GM23338 (cell line): ENCODE data around the gene C14orf119. TPM values are rescaled to one million over a fixed set of nuclear protein-coding genes. Genes with fewer than 3 reads are reported as not detected.
A peak's percentile ranks its signal among the peaks of the same experiment; 100 is the strongest.

Experiments
- ATAC-seq: fragments of 200-7000 bp; cut with Tn5 transposase; 3 replicates; pipeline ENCODE4 v1.9.1; 2020
- DNase-seq: peaks from one replicate; pipeline ENCODE4 v3.0.0-alpha.2; 2015; ENCODE audit warnings: low spot score
- H2AFZ ChIP-seq: fragments of 200-600 bp; sonication (generic); 2 replicates; pipeline ENCODE4 v1.8.0; 2016; ENCODE audit warnings: antibody characterized with exemption, mild to moderate bottlenecking, moderate library complexity
- H3F3A ChIP-seq: fragments of 200-600 bp; sonication (generic); replicated peaks from 2 replicates; pipeline ENCODE4 v1.8.0; 2017; ENCODE audit warnings: antibody characterized with exemption, mixed run types, low read depth
- H3K27ac ChIP-seq: fragments of 200-600 bp; sonication (generic); 2 replicates; pipeline ENCODE4 v1.6.1; 2016; ENCODE audit warnings: low read depth
- H3K27me3 ChIP-seq: fragments of 200-600 bp; sonication (generic); 2 replicates; pipeline ENCODE4 v1.8.0; 2016; ENCODE audit warnings: mild to moderate bottlenecking, mixed run types, moderate library complexity; ENCODE audit not compliant: insufficient read depth
- H3K36me3 ChIP-seq: fragments of 200-600 bp; sonication (generic); 2 replicates; pipeline ENCODE4 v1.8.0; 2016; ENCODE audit warnings: mild to moderate bottlenecking; ENCODE audit not compliant: insufficient read depth
- H3K4me1 ChIP-seq: fragments of 200-600 bp; sonication (generic); 2 replicates; pipeline ENCODE4 v1.8.0; 2016; ENCODE audit warnings: mild to moderate bottlenecking, moderate library complexity; ENCODE audit not compliant: insufficient read depth
- H3K4me2 ChIP-seq: fragments of 200-600 bp; sonication (generic); 2 replicates; pipeline ENCODE4 v1.7.1; 2017; ENCODE audit warnings: mixed run types
- H3K4me3 ChIP-seq: fragments of 200-600 bp; sonication (generic); 2 replicates; pipeline ENCODE4 v1.6.1; 2016; ENCODE audit warnings: mixed run types
- H3K79me2 ChIP-seq: fragments of 200-600 bp; sonication (generic); replicated peaks from 2 replicates; pipeline ENCODE4 v1.8.0; 2017; ENCODE audit warnings: mild to moderate bottlenecking; ENCODE audit not compliant: insufficient read depth
- H3K9me2 ChIP-seq: fragments of 200-600 bp; sonication (generic); 2 replicates; pipeline ENCODE4 v1.8.0; 2017; ENCODE audit not compliant: insufficient read depth
- H4K20me1 ChIP-seq: fragments of 200-600 bp; sonication (generic); replicated peaks from 2 replicates; pipeline ENCODE4 v1.8.0; 2017; ENCODE audit warnings: mild to moderate bottlenecking; ENCODE audit not compliant: insufficient read depth
- H3K27ac Mint-ChIP-seq: 2 replicates; pipeline ENCODE4 v1.8.0; 2020; ENCODE audit warnings: inconsistent platforms, mild to moderate bottlenecking, moderate library complexity, mixed read lengths
- H3K27me3 Mint-ChIP-seq: 3 replicates; pipeline ENCODE4 v1.8.0; 2022; ENCODE audit warnings: low read depth, mild to moderate bottlenecking, moderate library complexity, mixed read lengths, inconsistent platforms; ENCODE audit not compliant: insufficient read depth, poor library complexity
- H3K36me3 Mint-ChIP-seq: 3 replicates; pipeline ENCODE4 v1.8.0; 2021; ENCODE audit warnings: low read depth, mild to moderate bottlenecking, inconsistent platforms, moderate library complexity, mixed read lengths
- H3K4me1 Mint-ChIP-seq: 3 replicates; pipeline ENCODE4 v1.8.0; 2020; ENCODE audit warnings: mild to moderate bottlenecking, inconsistent platforms, mixed read lengths
- H3K4me3 Mint-ChIP-seq: 3 replicates; pipeline ENCODE4 v1.8.0; 2021; ENCODE audit warnings: moderate library complexity, mild to moderate bottlenecking, inconsistent platforms, mixed read lengths
- H3K9me3 Mint-ChIP-seq: 3 replicates; pipeline ENCODE4 v1.8.0; 2020; ENCODE audit warnings: moderate library complexity, mild to moderate bottlenecking, inconsistent platforms, mixed read lengths
- CREB1 ChIP-seq: fragments of 250-450 bp; sonication (Bioruptor Pico); IDR thresholded peaks from 2 replicates; pipeline ENCODE4 v1.5.0; 2020; ENCODE audit warnings: low read depth, mild to moderate bottlenecking, moderate library complexity
- CTCF ChIP-seq, 2 experiments: fragments of 200-600 bp in 1 of 2; sonication (generic) in 1 of 2; conservative IDR thresholded peaks; 2 replicates each; pipeline versions ENCODE4 v1.5.1 to v1.6.1; 2016 to 2017; ENCODE audit warnings: antibody characterized with exemption in 2 of 2, low read depth in 2 of 2, mild to moderate bottlenecking in 2 of 2, moderate library complexity in 1 of 2
- ETS1 ChIP-seq: IDR thresholded peaks from 2 replicates; pipeline ENCODE4 v1.6.1; 2016; ENCODE audit warnings: antibody characterized with exemption
- EZH2phosphoT487 ChIP-seq: fragments of 200-600 bp; sonication (generic); IDR thresholded peaks from one replicate; pipeline ENCODE4 v1.8.1; 2018; ENCODE audit warnings: antibody characterized with exemption; ENCODE audit not compliant: unreplicated experiment
- JUNB ChIP-seq: IDR thresholded peaks from one replicate; pipeline ENCODE4 v1.6.1; 2016; ENCODE audit warnings: antibody characterized with exemption; ENCODE audit not compliant: unreplicated experiment
- NANOG ChIP-seq: IDR thresholded peaks from 2 replicates; pipeline ENCODE4 v1.6.1; 2016; ENCODE audit warnings: antibody characterized with exemption, borderline replicate concordance
- POLR2AphosphoS5 ChIP-seq: IDR thresholded peaks from 2 replicates; pipeline ENCODE4 v1.6.1; 2016; ENCODE audit warnings: antibody characterized with exemption, low read depth
- STAT1 ChIP-seq: IDR thresholded peaks from one replicate; pipeline ENCODE4 v1.6.1; 2016; ENCODE audit warnings: antibody characterized with exemption; ENCODE audit not compliant: unreplicated experiment
- ZNF114 ChIP-seq: fragments of 250-450 bp; sonication (Bioruptor Pico); IDR thresholded peaks from 2 replicates; pipeline ENCODE4 v1.5.0; 2020; ENCODE audit warnings: mild to moderate bottlenecking, moderate library complexity
- ZNF331 ChIP-seq: fragments of 250-450 bp; sonication (Bioruptor Pico); IDR thresholded peaks from 2 replicates; pipeline ENCODE4 v1.5.0; 2020; ENCODE audit warnings: low read depth, mild to moderate bottlenecking, moderate library complexity
- polyA plus RNA-seq: library from polyadenylated mRNA; unstranded; fragments of >200 nt; fragmentation: Nextera tagmentation; extraction: Ambion mirVana; gene quantifications from 2 replicates; pipeline ENCODE4 v1.2.1, GENCODE V29; 2016
- total RNA-seq: library from RNA; depleted of rRNA; stranded (reverse); fragments of >200 nt; shearing (Covaris generic); gene quantifications from 2 replicates; pipeline ENCODE4 v1.2.3, GENCODE V29; 2014

Gene C14orf119
- total and polyA plus RNA-seq, 2 experiments from 2014 or later: 49.4 to 118 TPM

GRCh38 chr14:23113431-23114119, 18.3 kb downstream of the C14orf119 start:
- H4K20me1 ChIP-seq: no peaks in the 10 kb centered on the region
- peaks cover 4% of the 10 kb centered on the region; the same call in 1 of the 3 replicates for H3K36me3 Mint-ChIP-seq
- H3K4me1 Mint-ChIP-seq: peaks cover 19% of the 10 kb centered on the region
- H3F3A ChIP-seq: no peaks in the 10 kb centered on the region
- peaks cover 5% of the 10 kb centered on the region for H3K27me3 Mint-ChIP-seq
- H3K27me3 ChIP-seq: no peaks in the 10 kb centered on the region
- H3K4me1 ChIP-seq: peaks cover 12% of the 10 kb centered on the region; the same call in 1 of the 2 replicates
- H3K4me3 Mint-ChIP-seq: no peak overlapping the region
- ATAC-seq (peak; percentile 47), DNase-seq (no peak)
- H3K9me2 ChIP-seq: no peaks in the 10 kb centered on the region
- no peak overlapping the region for H3K27ac Mint-ChIP-seq
- no peaks in the 10 kb centered on the region for H3K36me3 ChIP-seq
- H2AFZ ChIP-seq: peak overlapping the region; percentile 86
- H3K4me3 ChIP-seq: no peak overlapping the region
- peak overlapping the region; percentile 21 for H3K4me2 ChIP-seq
- no peak overlapping the region for H3K27ac ChIP-seq
- no peak for TF ChIP-seq ZNF331 (CRISPR knock-in tag)
- H3K9me3 Mint-ChIP-seq: no peaks in the 10 kb centered on the region; the same call in 2 of the 3 replicates
- H3K79me2 ChIP-seq: no peaks in the 10 kb centered on the region

- Histone ChIP-seq H3K36me3 (no peaks in the 10 kb centered on the region), H3K27ac (no peak overlapping the region), H3K9me2 (no peaks in the 10 kb centered on the region), H3F3A (no peaks in the 10 kb centered on the region), H4K20me1 (no peaks in the 10 kb centered on the region), H3K4me2 (peak overlapping the region; percentile 21), H3K27me3 (no peaks in the 10 kb centered on the region), H2AFZ (peak overlapping the region; percentile 86), H3K4me3 (no peak overlapping the region), H3K79me2 (no peaks in the 10 kb centered on the region), H3K4me1 (peaks cover 12% of the 10 kb centered on the region; the same call in 1 of the 2 replicates)
- ATAC-seq: no peak
- no peak for TF ChIP-seq STAT1
- no peak for TF ChIP-seq ZNF331 (CRISPR knock-in tag)
- no peak for TF ChIP-seq ETS1
- TF ChIP-seq EZH2phosphoT487: no peak
- TF ChIP-seq POLR2AphosphoS5: no peak
- TF ChIP-seq ZNF114 (CRISPR knock-in tag): no peak
- no peak for TF ChIP-seq NANOG
- no peak for TF ChIP-seq CREB1 (CRISPR knock-in tag)
- no peak for TF ChIP-seq CTCF (conservative IDR thresholded peaks at IDR 0.05; ENCODE audit: low read depth in 2 of 2)
- TF ChIP-seq JUNB: no peak
- Mint-ChIP-seq H3K27ac (no peak overlapping the region), H3K36me3 (peaks cover 2% of the 10 kb centered on the region; the same call in 1 of the 3 replicates), H3K27me3 (peaks cover 8% of the 10 kb centered on the region), H3K4me1 (peaks cover 20% of the 10 kb centered on the region), H3K9me3 (no peaks in the 10 kb centered on the region; the same call in 2 of the 3 replicates), H3K4me3 (no peak overlapping the region; the same call in 2 of the 3 replicates)
- DNase-seq: no peak
Measured at GRCh38 chr14:23114120-23114458, 18.8 kb downstream of the C14orf119 start.
